Activated CD8-positive, alpha-beta T cell treated with anti-CD3 and anti-CD28 coated beads for 36 hours (primary cell): Measurements from ENCODE around the gene SLC25A48. TPM values are rescaled to one million over a fixed set of nuclear protein-coding genes. Genes with fewer than 3 reads are reported as not detected.

Experiments used
- ATAC-seq: fragments of 200-7000 bp; cut with Tn5 transposase; one replicate; pipeline ENCODE4 v1.10.0; 2021; ENCODE audit warnings: mild to moderate bottlenecking, moderate library complexity
- CTCF ChIA-PET: fragments of 350-600 bp; sonication (Branson Sonifier 250); formaldehyde crosslinking; loops from one replicate; lab custom pipeline; 2021; ENCODE audit warnings: antibody characterized with exemption; lab: Charles Lee
- POLR2A ChIA-PET: fragments of 350-600 bp; sonication (Branson Sonifier 250); formaldehyde crosslinking; loops from one replicate; lab custom pipeline; 2021; ENCODE audit warnings: antibody characterized with exemption; lab: Charles Lee
- DNase-seq: peaks from one replicate; pipeline ENCODE4 v3.0.0-alpha.2; 2020
- H3K27ac Mint-ChIP-seq: one replicate; pipeline ENCODE4 v1.8.0; 2021; ENCODE audit warnings: mild to moderate bottlenecking, mixed read lengths
- H3K27me3 Mint-ChIP-seq: one replicate; pipeline ENCODE4 v1.8.0; 2021; ENCODE audit warnings: mixed read lengths
- H3K36me3 Mint-ChIP-seq: one replicate; pipeline ENCODE4 v1.8.0; 2021; ENCODE audit warnings: low read depth, mixed read lengths
- H3K4me1 Mint-ChIP-seq: one replicate; pipeline ENCODE4 v1.8.0; 2021; ENCODE audit warnings: low read depth, mixed read lengths
- H3K4me3 Mint-ChIP-seq: one replicate; pipeline ENCODE4 v1.8.0; 2021; ENCODE audit warnings: mild to moderate bottlenecking, moderate library complexity, mixed read lengths
- H3K9me3 Mint-ChIP-seq: one replicate; pipeline ENCODE4 v1.8.0; 2021; ENCODE audit warnings: mixed read lengths
- CTCF ChIP-seq: fragments of 200-600 bp; IDR thresholded peaks from one replicate; pipeline ENCODE4 v1.8.0; 2022; ENCODE audit warnings: antibody characterized with exemption, mild to moderate bottlenecking
- intact Hi-C: fragments of 100-400 bp; cut with micrococcal nuclease; formaldehyde crosslinking; loops from one replicate; pipeline ENCODE4 v1.10.0; 2022
- total RNA-seq, 2 experiments: library from RNA; stranded (reverse); gene quantifications; one replicate each; pipeline ENCODE4 v1.2.3, GENCODE V29; 2021

Gene SLC25A48
- total RNA-seq, 2 experiments from 2014 or later: not detected

DNA sequence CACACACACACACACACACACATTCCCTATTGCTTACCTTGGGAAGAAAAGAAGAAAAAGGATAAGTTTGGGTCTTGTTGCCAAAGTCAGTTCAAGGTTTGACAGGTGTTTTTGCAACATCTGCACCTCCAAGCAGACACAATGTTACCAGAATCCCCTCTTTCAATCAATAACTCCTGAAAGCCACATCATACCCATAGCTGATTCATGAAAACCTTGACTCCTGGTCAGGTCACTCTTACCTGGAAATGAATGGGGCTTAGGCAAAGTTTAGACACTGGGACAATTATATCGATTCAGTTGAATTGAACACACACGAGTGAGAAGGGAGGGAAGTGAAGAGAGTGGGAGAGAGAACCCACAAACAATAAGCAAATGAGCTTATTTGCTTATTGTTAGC is 34.2 kb downstream of the SLC25A48 start:
- Mint-ChIP-seq H3K27me3 (no peaks in the 10 kb centered on the region), H3K27ac (no peak overlapping the region), H3K9me3 (no peaks in the 10 kb centered on the region), H3K4me3 (no peak overlapping the region), H3K4me1 (no peaks in the 10 kb centered on the region), H3K36me3 (no peaks in the 10 kb centered on the region)
- ChIA-PET CTCF (no interaction called here), POLR2A (no interaction called here)
- TF ChIP-seq CTCF: no peak
- DNase-seq: no peak
- intact Hi-C loops: no loop called here
- no peak for ATAC-seq

- CTCF ChIA-PET: no interaction called here
Observed at GRCh38 chr5:135869276-135869675, 34.8 kb downstream of the SLC25A48 start.

DNA sequence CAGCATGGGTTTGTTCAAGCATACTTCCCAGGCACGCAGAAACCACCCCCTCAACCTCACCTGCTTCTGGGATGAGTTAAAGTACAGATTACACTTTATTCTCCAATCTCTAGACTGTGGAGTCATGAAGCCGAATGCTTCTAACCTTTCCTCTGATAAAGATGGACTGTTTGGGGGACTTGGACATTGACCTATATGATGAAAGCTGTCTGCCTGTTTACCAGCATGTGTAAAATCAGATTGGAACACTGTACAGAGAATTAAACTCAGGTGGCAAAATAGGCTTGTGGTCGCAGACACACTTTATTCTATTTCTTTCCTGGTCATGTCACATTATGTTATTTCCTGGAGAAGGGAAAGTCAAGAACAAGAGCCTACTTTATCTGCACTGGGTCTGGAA is 35.5 kb downstream of the SLC25A48 start:
- CTCF ChIA-PET: no interaction called here
- H3K4me3 Mint-ChIP-seq: no peak overlapping the region
- H3K4me1 Mint-ChIP-seq: no peaks in the 10 kb centered on the region
- H3K36me3 Mint-ChIP-seq: no peaks in the 10 kb centered on the region
- intact Hi-C loops: no loop called here
- no peak overlapping the region for H3K27ac Mint-ChIP-seq
- peaks cover 4% of the 10 kb centered on the region for H3K27me3 Mint-ChIP-seq
- no peak for DNase-seq
- H3K9me3 Mint-ChIP-seq: no peaks in the 10 kb centered on the region
- POLR2A ChIA-PET: no interaction called here
- ATAC-seq: no peak
- no peak for TF ChIP-seq CTCF

More at GRCh38 chr5:135869276-135869675, 34.8 kb downstream of the SLC25A48 start:
- Mint-ChIP-seq H3K9me3 (no peaks in the 10 kb centered on the region), H3K4me3 (no peak overlapping the region), H3K4me1 (no peaks in the 10 kb centered on the region), H3K36me3 (no peaks in the 10 kb centered on the region), H3K27me3 (no peaks in the 10 kb centered on the region), H3K27ac (no peak overlapping the region)
- intact Hi-C loops: no loop called here
- ATAC-seq (no peak), DNase-seq (no peak)
- TF ChIP-seq CTCF: no peak
- POLR2A ChIA-PET: interaction anchor here (0.6 kb wide), 1 partner anchor 28 kb away, joined by 3 read pairs; no protein-coding TSS in a partner anchor

DNA sequence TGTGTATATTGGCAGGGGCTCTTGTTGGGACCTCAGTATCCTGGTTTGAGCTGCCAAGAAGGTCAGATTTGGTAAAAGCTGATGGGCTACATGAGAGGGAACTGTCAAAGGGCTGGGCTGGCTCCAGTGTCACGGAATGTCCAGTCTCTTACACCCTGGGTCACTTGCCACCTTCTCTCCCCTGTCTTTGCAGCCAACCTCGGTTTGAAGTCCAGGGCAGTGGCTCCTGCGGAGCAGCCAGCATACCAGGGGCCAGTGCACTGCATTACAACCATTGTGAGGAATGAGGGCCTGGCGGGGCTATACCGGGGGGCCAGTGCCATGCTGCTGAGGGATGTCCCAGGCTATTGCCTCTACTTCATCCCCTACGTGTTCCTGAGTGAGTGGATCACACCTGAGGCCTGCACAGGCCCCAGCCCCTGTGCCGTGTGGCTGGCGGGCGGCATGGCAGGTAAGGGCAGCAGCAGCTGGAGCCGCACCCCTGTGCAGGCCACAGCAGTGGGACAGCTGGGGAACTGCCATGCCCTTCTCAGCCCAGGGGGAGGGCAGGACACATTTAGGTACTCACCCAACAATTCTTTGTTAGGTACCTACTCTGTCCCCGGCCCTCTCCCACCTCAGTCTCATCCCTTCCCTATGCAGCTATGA is 36.9 kb downstream of the SLC25A48 start:
- ATAC-seq (no peak), DNase-seq (no peak)
- H3K4me3 Mint-ChIP-seq: no peak overlapping the region
- no peaks in the 10 kb centered on the region for H3K4me1 Mint-ChIP-seq
- intact Hi-C loops: no loop called here
- ChIA-PET CTCF (interaction anchor here (1.3 kb wide), 1 partner anchor 11 kb away, joined by 4 read pairs; no protein-coding TSS in a partner anchor), POLR2A (no interaction called here)
- no peaks in the 10 kb centered on the region for H3K9me3 Mint-ChIP-seq
- H3K27ac Mint-ChIP-seq: no peak overlapping the region
- no peaks in the 10 kb centered on the region for H3K36me3 Mint-ChIP-seq
- no peak for TF ChIP-seq CTCF
- peaks cover 4% of the 10 kb centered on the region for H3K27me3 Mint-ChIP-seq

- Mint-ChIP-seq H3K9me3 (no peaks in the 10 kb centered on the region), H3K36me3 (no peaks in the 10 kb centered on the region), H3K4me3 (no peak overlapping the region), H3K4me1 (no peaks in the 10 kb centered on the region), H3K27me3 (peaks cover 9% of the 10 kb centered on the region), H3K27ac (no peak overlapping the region)
- TF ChIP-seq CTCF: no peak
- intact Hi-C loops: no loop called here
- DNase-seq (no peak), ATAC-seq (no peak)
- CTCF ChIA-PET: no interaction called here
- POLR2A ChIA-PET: no interaction called here
Observed at GRCh38 chr5:135873831-135874230, 39.4 kb downstream of the SLC25A48 start.
